KMS-11 (cell line): ENCODE data around the gene SRGAP1.

Source experiments
- H2AFZ ChIP-seq: fragments of 200-600 bp; sonication (generic); 2 replicates; pipeline ENCODE4 v1.6.1; 2016; ENCODE audit warnings: antibody characterized with exemption, mixed run types, low read depth
- H3K27ac ChIP-seq: fragments of 200-600 bp; sonication (generic); 2 replicates; pipeline ENCODE4 v1.6.1; 2016; ENCODE audit warnings: mild to moderate bottlenecking, mixed run types
- H3K27me3 ChIP-seq: fragments of 200-600 bp; sonication (generic); 2 replicates; pipeline ENCODE4 v1.6.1; 2017; ENCODE audit warnings: mild to moderate bottlenecking, low read depth, mixed run types, moderate library complexity; ENCODE audit not compliant: insufficient read depth
- H3K36me3 ChIP-seq: fragments of 200-600 bp; sonication (generic); 2 replicates; pipeline ENCODE4 v1.6.1; 2017; ENCODE audit warnings: mild to moderate bottlenecking, mixed run types; ENCODE audit not compliant: insufficient read depth
- H3K4me1 ChIP-seq: fragments of 200-600 bp; sonication (generic); 2 replicates; pipeline ENCODE4 v1.6.1; 2016; ENCODE audit warnings: mild to moderate bottlenecking, low read depth, mixed run types; ENCODE audit not compliant: poor library complexity, severe bottlenecking
- H3K4me2 ChIP-seq: fragments of 200-600 bp; sonication (generic); 2 replicates; pipeline ENCODE4 v1.7.0; 2016; ENCODE audit warnings: mild to moderate bottlenecking, mixed run types
- H3K4me3 ChIP-seq: fragments of 200-600 bp; sonication (generic); IDR thresholded peaks from 2 replicates; pipeline ENCODE4 v1.6.1; 2017; ENCODE audit warnings: low read depth, low read length, mixed read lengths; ENCODE audit not compliant: insufficient read depth
- H3K79me2 ChIP-seq: fragments of 200-600 bp; sonication (generic); 2 replicates; pipeline ENCODE4 v1.6.1; 2016; ENCODE audit warnings: low read depth, mixed run types; ENCODE audit not compliant: insufficient read depth
- H3K9ac ChIP-seq: fragments of 200-600 bp; sonication (generic); 2 replicates; pipeline ENCODE4 v1.6.1; 2016; ENCODE audit warnings: mild to moderate bottlenecking, mixed run types
- H4K20me1 ChIP-seq: fragments of 200-600 bp; sonication (generic); 2 replicates; pipeline ENCODE4 v1.6.1; 2016; ENCODE audit warnings: mild to moderate bottlenecking, mixed run types; ENCODE audit not compliant: insufficient read depth
- TF ChIP-seq, protein P1 (sequence below): fragments of 200-600 bp; sonication (generic); conservative IDR thresholded peaks from 2 replicates; pipeline ENCODE4 v1.6.1; 2017; ENCODE audit warnings: low read depth, mild to moderate bottlenecking, antibody characterized with exemption, low read length, moderate library complexity, mixed read lengths

The SRGAP1 gene

DNA sequence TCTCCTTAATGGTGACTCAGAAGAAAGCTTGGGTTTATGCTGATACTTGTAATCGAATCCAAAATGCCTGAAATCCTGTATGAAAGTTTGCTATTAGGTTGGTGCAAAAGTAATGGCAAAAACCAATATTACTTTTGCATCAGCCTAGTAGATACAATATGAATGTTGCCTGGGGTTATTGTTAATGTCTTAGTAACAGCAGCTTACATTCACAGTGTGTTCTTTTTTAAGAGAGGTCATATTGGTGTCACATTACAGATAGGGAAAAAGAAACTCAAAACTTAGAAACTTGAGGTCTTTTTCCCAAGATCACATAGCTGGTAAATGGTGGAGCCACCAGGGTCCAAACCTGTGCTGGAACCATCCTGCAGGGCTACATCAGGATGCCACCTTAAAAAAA, 25.2 kb downstream of the SRGAP1 start:
- no peaks in the 10 kb centered on the region for H4K20me1 ChIP-seq
- H3K79me2 ChIP-seq = no peaks in the 10 kb centered on the region
- H3K27me3 ChIP-seq = no peaks in the 10 kb centered on the region
- H2AFZ ChIP-seq = no peak overlapping the region
- TF ChIP-seq, protein P1, sequence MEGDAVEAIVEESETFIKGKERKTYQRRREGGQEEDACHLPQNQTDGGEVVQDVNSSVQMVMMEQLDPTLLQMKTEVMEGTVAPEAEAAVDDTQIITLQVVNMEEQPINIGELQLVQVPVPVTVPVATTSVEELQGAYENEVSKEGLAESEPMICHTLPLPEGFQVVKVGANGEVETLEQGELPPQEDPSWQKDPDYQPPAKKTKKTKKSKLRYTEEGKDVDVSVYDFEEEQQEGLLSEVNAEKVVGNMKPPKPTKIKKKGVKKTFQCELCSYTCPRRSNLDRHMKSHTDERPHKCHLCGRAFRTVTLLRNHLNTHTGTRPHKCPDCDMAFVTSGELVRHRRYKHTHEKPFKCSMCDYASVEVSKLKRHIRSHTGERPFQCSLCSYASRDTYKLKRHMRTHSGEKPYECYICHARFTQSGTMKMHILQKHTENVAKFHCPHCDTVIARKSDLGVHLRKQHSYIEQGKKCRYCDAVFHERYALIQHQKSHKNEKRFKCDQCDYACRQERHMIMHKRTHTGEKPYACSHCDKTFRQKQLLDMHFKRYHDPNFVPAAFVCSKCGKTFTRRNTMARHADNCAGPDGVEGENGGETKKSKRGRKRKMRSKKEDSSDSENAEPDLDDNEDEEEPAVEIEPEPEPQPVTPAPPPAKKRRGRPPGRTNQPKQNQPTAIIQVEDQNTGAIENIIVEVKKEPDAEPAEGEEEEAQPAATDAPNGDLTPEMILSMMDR = no peak
- H3K27ac ChIP-seq = no peak overlapping the region
- H3K4me2 ChIP-seq = no peak overlapping the region
- no peak overlapping the region for H3K4me3 ChIP-seq
- H3K4me1 ChIP-seq = no peaks in the 10 kb centered on the region
- H3K9ac ChIP-seq = no peak overlapping the region
- no peaks in the 10 kb centered on the region for H3K36me3 ChIP-seq

DNA sequence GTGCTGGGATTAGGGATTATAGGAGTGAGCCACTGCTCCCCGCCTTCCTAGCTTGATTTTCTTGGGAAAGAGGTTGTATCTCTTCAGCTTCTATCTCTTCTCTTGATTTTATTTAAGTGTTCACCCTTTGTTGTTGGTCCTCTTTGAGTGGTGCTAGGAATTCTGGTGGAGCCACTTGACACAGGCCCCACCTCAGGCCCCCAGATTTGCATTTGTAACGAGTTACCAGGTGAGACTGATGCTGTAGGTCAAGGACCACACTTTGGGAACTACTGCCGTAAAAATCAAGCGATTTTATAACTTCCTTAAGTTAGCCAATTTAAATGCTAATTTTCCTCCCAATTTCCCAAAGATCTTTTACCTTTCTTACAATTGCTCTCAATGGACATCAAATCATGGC, 26.3 kb downstream of the SRGAP1 start:
- Histone ChIP-seq H4K20me1 (no peaks in the 10 kb centered on the region), H3K4me3 (no peak overlapping the region), H3K27ac (no peak overlapping the region), H3K36me3 (no peaks in the 10 kb centered on the region), H3K27me3 (no peaks in the 10 kb centered on the region), H2AFZ (no peak overlapping the region), H3K79me2 (no peaks in the 10 kb centered on the region), H3K4me1 (no peaks in the 10 kb centered on the region), H3K4me2 (no peak overlapping the region), H3K9ac (no peak overlapping the region)
- TF ChIP-seq, protein P1 = no peak

DNA sequence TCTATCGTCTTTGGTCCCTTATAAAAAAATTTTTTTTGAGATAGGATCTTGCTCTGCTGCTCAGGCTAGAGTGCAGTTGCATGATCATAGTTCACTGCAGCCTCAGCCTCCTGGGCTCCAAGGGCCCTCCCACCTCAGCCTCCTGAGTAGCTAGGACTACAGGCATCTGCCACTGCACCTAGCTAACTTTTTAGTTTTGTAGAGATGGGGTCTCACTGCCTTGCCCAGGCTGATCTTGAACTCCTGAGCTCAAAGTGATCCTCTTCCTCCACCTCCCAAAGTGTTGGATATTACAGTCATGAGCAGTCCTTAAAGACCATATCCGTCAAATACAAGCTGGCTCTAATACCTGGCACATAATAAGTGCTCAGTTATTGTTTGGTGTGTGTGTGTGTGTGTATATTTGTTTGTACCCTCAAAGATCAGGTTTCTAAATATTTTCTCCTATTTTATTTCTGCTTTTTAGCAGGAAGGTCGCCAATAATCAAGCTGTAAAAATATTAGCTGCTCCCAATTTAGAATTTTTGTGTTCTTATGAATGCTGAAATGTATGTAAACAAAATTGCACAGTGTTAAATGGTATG, 30.5 kb downstream of the SRGAP1 start:
- Histone ChIP-seq H3K79me2 (no peaks in the 10 kb centered on the region), H3K27ac (no peak overlapping the region), H3K36me3 (no peaks in the 10 kb centered on the region), H3K27me3 (no peaks in the 10 kb centered on the region), H3K4me3 (no peak overlapping the region), H3K4me2 (no peak overlapping the region), H3K9ac (no peak overlapping the region), H4K20me1 (no peaks in the 10 kb centered on the region), H2AFZ (no peak overlapping the region), H3K4me1 (no peaks in the 10 kb centered on the region)
- TF ChIP-seq, protein P1 = no peak

DNA sequence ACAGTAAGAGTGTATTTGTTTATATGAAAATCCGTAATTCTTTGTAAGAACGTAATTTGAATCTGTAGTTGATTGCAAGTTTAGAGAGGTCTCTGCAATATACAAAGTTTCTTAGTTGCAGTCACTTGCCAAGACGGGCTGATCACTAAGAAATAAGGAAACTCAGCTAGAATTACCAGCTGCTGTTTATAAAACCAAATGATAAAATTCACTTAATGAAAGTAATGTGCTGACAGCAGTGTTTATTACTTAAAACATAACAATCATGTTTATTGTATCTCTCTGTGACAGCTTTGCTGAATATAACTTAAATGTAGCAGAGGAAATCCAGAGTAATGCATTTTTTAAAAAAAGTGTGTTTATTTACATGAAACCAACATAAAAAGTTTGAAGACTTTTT, 31.2 kb downstream of the SRGAP1 start:
- Histone ChIP-seq H2AFZ (no peak overlapping the region), H3K4me3 (no peak overlapping the region), H3K79me2 (no peaks in the 10 kb centered on the region), H3K36me3 (no peaks in the 10 kb centered on the region), H3K27ac (no peak overlapping the region), H3K27me3 (no peaks in the 10 kb centered on the region), H3K4me1 (no peaks in the 10 kb centered on the region), H4K20me1 (no peaks in the 10 kb centered on the region), H3K4me2 (no peak overlapping the region), H3K9ac (no peak overlapping the region)
- TF ChIP-seq, protein P1 = no peak
